Hematopoietic multipotent progenitor cell (in vitro differentiated cells): ENCODE measurements around the gene KCTD21. TPM values are rescaled to one million over a fixed set of nuclear protein-coding genes. Genes with fewer than 3 reads are reported as not detected.
"Not testable (repeated sequence)": the region's sequence is repeated elsewhere in the genome, so short reads cannot be mapped to it uniquely, and the experiment has no call there.

Experiments
- DNase-seq, 3 donors: peaks; one replicate each; pipeline ENCODE4 v3.0.0-alpha.2; 2011 to 2015; ENCODE audit warnings: low read depth in 2 of 3, low spot score in 2 of 3
- total RNA-seq: library from RNA; depleted of rRNA; stranded (reverse); fragments of >200 nt; gene quantifications from one replicate; pipeline ENCODE4 v1.2.3, GENCODE V29; 2012

The KCTD21 gene
- total RNA-seq = 3.0 TPM

GRCh38 chr11:78188286-78189173 lies at the start of gene KCTD21, which contains the start of gene USP35:
Gene KCTD21, minus strand, starts transcription at chr11:78188626. Its CDS starts 14,072 bp downstream, at chr11:78174554.
Gene USP35, plus strand, starts transcription at chr11:78188919. Its CDS starts 7,327 bp downstream, at chr11:78196246.
- DNase-seq = peak; percentile 72 to 96 (median 94)

- no peak for DNase-seq
Measured at GRCh38 chr11:78237293-78238046, 49.0 kb upstream of the KCTD21 start.

GRCh38 chr11:78234006-78234405 lies 45.6 kb upstream of the KCTD21 start:
- DNase-seq = no peak

GRCh38 chr11:78233046-78233445 lies 44.6 kb upstream of the KCTD21 start:
- not testable (repeated sequence) for DNase-seq

- DNase-seq = no peak
Measured at GRCh38 chr11:78231962-78232501, 43.6 kb upstream of the KCTD21 start.

- peak in 1 of 3 donors; percentile 15 for DNase-seq
Measured at GRCh38 chr11:78230161-78230877, 41.9 kb upstream of the KCTD21 start.

- DNase-seq = no peak
Measured at GRCh38 chr11:78229106-78229505, 40.7 kb upstream of the KCTD21 start.

- DNase-seq = peak in 2 of 3 donors; percentile 69 to 88
Measured at GRCh38 chr11:78228467-78228866, 40.0 kb upstream of the KCTD21 start.

- no peak for DNase-seq
Measured at GRCh38 chr11:78227921-78228320, 39.5 kb upstream of the KCTD21 start.

GRCh38 chr11:78226684-78227680 lies 38.6 kb upstream of the KCTD21 start:
- DNase-seq = no peak

GRCh38 chr11:78224906-78225420 lies 36.5 kb upstream of the KCTD21 start:
- no peak for DNase-seq

- no peak for DNase-seq
Measured at GRCh38 chr11:78224506-78224905, 36.1 kb upstream of the KCTD21 start.

GRCh38 chr11:78223320-78223954 lies 35.0 kb upstream of the KCTD21 start:
- DNase-seq = no peak

GRCh38 chr11:78222726-78223125 lies 34.3 kb upstream of the KCTD21 start:
- DNase-seq = not testable (repeated sequence)

GRCh38 chr11:78221396-78222315 lies 33.2 kb upstream of the KCTD21 start:
- DNase-seq = no peak

GRCh38 chr11:78220218-78221157 lies 32.1 kb upstream of the KCTD21 start:
- DNase-seq = no peak
